Chondrocyte (in vitro differentiated cells): ENCODE measurements around the gene COX6A2. TPM values are rescaled to one million over a fixed set of nuclear protein-coding genes. Genes with fewer than 3 reads are reported as not detected.

Source experiments
- DNase-seq: peaks from one replicate; pipeline ENCODE4 v3.0.0; 2021; ENCODE audit warnings: mixed read lengths, low spot score
- H3K27ac Mint-ChIP-seq: one replicate; pipeline ENCODE4 v1.8.0; 2021; ENCODE audit warnings: mild to moderate bottlenecking, moderate library complexity, mixed read lengths; ENCODE audit not compliant: unreplicated experiment
- H3K27me3 Mint-ChIP-seq: 2 replicates; pipeline ENCODE4 v1.8.0; 2021; ENCODE audit warnings: low read depth, mixed read lengths
- H3K36me3 Mint-ChIP-seq: 2 replicates; pipeline ENCODE4 v1.8.0; 2021; ENCODE audit warnings: low read depth, mixed read lengths
- H3K4me1 Mint-ChIP-seq: 2 replicates; pipeline ENCODE4 v1.8.0; 2021; ENCODE audit warnings: low read depth, mild to moderate bottlenecking, mixed read lengths
- H3K4me3 Mint-ChIP-seq: one replicate; pipeline ENCODE4 v1.8.0; 2021; ENCODE audit warnings: mild to moderate bottlenecking, moderate library complexity, mixed read lengths; ENCODE audit not compliant: unreplicated experiment
- H3K9me3 Mint-ChIP-seq: 2 replicates; pipeline ENCODE4 v1.8.0; 2021; ENCODE audit warnings: low read depth, mixed read lengths
- total RNA-seq: library from RNA; stranded (reverse); gene quantifications from 3 replicates; pipeline ENCODE4 v1.2.1, GENCODE V29; 2021
- TF ChIP-seq, protein P1 (sequence below): fragments of 200-600 bp; sonication (generic); IDR thresholded peaks from 2 replicates; pipeline ENCODE4 v1.5.0; 2021; ENCODE audit warnings: antibody characterized with exemption, mild to moderate bottlenecking, moderate library complexity

The COX6A2 gene
- total RNA-seq, 1 donor from 2014 or later, result not detected

DNA sequence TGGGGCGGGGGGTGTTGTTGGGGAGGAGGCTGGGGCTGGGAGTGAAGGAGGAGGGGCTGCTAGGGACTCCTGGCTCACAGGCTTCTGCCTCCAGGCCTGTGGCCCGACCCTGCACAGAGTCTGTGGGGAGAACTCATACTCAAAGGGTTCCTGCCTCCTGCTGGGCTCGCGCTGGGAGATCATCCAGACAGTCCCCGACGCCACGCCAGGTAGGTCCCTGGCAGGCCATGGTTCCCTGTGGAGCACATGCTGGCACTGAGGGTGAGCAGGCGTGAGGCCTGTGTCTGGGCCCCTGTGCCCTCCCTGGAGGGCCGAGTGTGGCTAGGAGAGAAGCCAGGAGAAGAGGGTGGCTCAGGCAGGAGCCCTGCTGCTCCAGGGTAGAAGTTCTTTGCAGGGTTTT lies 30.5 kb downstream of the COX6A2 start:
- no peaks in the 10 kb centered on the region for H3K36me3 Mint-ChIP-seq
- TF ChIP-seq, protein P1, sequence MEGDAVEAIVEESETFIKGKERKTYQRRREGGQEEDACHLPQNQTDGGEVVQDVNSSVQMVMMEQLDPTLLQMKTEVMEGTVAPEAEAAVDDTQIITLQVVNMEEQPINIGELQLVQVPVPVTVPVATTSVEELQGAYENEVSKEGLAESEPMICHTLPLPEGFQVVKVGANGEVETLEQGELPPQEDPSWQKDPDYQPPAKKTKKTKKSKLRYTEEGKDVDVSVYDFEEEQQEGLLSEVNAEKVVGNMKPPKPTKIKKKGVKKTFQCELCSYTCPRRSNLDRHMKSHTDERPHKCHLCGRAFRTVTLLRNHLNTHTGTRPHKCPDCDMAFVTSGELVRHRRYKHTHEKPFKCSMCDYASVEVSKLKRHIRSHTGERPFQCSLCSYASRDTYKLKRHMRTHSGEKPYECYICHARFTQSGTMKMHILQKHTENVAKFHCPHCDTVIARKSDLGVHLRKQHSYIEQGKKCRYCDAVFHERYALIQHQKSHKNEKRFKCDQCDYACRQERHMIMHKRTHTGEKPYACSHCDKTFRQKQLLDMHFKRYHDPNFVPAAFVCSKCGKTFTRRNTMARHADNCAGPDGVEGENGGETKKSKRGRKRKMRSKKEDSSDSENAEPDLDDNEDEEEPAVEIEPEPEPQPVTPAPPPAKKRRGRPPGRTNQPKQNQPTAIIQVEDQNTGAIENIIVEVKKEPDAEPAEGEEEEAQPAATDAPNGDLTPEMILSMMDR, result no peak
- no peaks in the 10 kb centered on the region for H3K4me1 Mint-ChIP-seq
- H3K9me3 Mint-ChIP-seq, result peaks cover 8% of the 10 kb centered on the region
- H3K27ac Mint-ChIP-seq, result no peak overlapping the region
- peaks cover 3% of the 10 kb centered on the region for H3K27me3 Mint-ChIP-seq
- no peak for DNase-seq
- no peak overlapping the region for H3K4me3 Mint-ChIP-seq

DNA sequence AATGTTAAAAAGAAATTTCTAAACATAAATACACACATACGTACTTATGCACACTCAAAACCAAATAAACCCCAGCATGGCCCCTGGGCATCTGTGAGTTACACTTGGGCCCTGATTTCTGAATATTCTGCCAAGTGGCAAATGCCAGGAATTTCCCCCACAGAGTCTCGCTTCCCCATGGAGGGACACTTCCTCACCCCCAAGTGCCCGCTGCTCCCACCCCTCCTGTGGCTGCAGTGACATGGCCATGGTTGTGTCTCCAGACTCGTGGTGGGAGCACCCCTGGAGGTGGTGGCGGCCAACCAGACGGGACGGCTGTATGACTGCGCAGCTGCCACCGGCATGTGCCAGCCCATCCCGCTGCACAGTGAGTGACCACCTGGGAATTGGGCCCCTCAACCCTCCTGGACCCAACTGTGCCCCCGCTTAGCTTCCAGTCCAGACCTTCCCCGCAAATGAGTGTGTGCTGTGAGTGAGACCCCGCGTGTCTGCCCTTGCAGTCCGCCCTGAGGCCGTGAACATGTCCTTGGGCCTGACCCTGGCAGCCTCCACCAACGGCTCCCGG lies 31.0 kb downstream of the COX6A2 start:
- Mint-ChIP-seq H3K27ac (no peak overlapping the region), H3K9me3 (peaks cover 8% of the 10 kb centered on the region), H3K27me3 (peaks cover 3% of the 10 kb centered on the region), H3K4me1 (no peaks in the 10 kb centered on the region), H3K4me3 (no peak overlapping the region), H3K36me3 (no peaks in the 10 kb centered on the region)
- no peak for DNase-seq
- TF ChIP-seq, protein P1, result no peak

DNA sequence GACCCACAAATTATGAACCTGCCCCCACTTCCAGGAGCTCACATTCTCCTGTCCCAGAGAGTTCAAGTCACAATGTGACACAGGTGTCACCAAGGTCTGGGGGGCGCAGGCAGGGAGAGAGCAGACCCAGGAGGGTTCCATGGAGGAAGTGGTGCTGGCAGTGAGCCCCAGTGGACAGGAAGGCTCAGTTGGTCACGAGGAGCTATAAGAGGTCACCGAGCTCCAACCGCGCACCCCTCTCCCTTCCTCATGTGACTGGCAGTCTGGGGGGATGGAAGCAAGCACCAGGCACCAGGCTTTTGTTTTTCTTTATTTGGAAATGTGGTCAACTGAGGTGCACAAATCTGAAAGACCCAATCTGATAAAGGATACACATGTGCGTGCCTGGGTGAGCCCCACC lies 32.5 kb downstream of the COX6A2 start:
- Mint-ChIP-seq H3K36me3 (no peaks in the 10 kb centered on the region), H3K4me1 (no peaks in the 10 kb centered on the region), H3K9me3 (peaks cover 8% of the 10 kb centered on the region), H3K27me3 (peaks cover 3% of the 10 kb centered on the region), H3K27ac (no peak overlapping the region), H3K4me3 (no peak overlapping the region)
- no peak for DNase-seq
- TF ChIP-seq, protein P1, result no peak

DNA sequence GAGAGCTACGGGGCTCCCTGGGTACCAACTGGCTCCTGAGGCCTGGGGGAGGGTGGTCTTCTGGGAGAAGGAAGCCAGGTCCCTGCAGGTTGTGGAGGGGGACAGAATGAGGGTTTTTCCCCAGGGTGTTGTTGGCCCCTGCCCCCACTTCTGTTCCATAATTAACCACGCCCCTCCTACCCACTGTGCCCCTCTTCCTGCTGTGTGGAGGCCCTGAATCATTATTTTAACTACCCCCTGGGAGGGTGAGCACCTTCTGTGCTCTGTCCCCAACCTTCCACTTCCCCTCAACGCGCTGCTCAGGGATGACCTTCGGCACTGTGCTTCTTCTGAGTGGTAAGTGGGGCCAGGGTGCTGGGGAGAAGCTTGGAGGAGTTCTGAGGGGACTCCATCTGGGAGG lies 35.1 kb downstream of the COX6A2 start, which contains the start of gene ITGAD:
Gene ITGAD (plus strand): TSS at position 280 of the 400 bp plus-strand sequence. CDS start 26 bp downstream, at position 306.
- TF ChIP-seq, protein P1, result no peak
- H3K27me3 Mint-ChIP-seq, result peaks cover 17% of the 10 kb centered on the region

DNA sequence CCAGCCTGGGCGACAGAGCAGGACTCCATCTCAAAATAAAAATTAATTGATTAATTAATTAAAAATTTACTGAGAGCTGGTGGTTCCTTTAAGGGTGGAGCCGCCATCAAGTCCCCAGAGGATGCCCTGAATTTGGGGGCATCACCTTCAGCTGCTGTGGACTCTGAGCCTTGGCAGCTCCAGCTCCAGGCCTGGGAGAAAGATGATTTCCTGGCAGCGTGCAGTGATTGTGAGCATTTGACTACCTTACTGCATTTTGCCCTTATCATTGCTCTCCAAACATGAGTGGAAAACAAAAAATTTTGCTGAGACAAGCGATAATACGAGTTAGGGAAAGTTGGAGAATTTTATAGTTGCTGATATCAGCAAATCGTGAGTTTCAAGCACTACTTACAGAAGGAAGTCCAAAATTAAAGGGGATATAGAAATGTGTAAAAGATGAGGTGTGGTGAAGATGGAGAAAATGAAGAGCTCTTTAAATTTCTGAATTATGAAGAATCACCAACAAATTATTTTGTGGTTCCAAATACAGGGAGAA lies 37.6 kb downstream of the COX6A2 start:
- H3K27me3 Mint-ChIP-seq, result peaks cover 22% of the 10 kb centered on the region
- TF ChIP-seq, protein P1, result no peak
- peaks cover 3% of the 10 kb centered on the region for H3K9me3 Mint-ChIP-seq
- H3K4me3 Mint-ChIP-seq, result no peak overlapping the region
- no peaks in the 10 kb centered on the region for H3K4me1 Mint-ChIP-seq
- H3K27ac Mint-ChIP-seq, result no peak overlapping the region
- no peak for DNase-seq
- H3K36me3 Mint-ChIP-seq, result no peaks in the 10 kb centered on the region

More for the DNA sequence above, 35.1 kb downstream of the COX6A2 start, which contains the start of gene ITGAD:
- Mint-ChIP-seq H3K4me1 (no peaks in the 10 kb centered on the region), H3K9me3 (no peaks in the 10 kb centered on the region), H3K4me3 (no peak within 1 kb of the TSS), H3K36me3 (no peaks in the 10 kb centered on the region), H3K27ac (no peak within 1 kb of the TSS)
- no peak for DNase-seq
